C1 segment of cervical spinal cord (tissue), 14 donors: ENCODE data around the gene UGT8.
"Not testable (repeated sequence)": the region's sequence is repeated elsewhere in the genome, so short reads cannot be mapped to it uniquely, and the experiment has no call there.

Experiments used
- DNase-seq, 14 donors: peaks; one replicate each; lab custom pipeline; 2025; lab: John Stamatoyannopoulos, UW

UGT8 gene, protein sequence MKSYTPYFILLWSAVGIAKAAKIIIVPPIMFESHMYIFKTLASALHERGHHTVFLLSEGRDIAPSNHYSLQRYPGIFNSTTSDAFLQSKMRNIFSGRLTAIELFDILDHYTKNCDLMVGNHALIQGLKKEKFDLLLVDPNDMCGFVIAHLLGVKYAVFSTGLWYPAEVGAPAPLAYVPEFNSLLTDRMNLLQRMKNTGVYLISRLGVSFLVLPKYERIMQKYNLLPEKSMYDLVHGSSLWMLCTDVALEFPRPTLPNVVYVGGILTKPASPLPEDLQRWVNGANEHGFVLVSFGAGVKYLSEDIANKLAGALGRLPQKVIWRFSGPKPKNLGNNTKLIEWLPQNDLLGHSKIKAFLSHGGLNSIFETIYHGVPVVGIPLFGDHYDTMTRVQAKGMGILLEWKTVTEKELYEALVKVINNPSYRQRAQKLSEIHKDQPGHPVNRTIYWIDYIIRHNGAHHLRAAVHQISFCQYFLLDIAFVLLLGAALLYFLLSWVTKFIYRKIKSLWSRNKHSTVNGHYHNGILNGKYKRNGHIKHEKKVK

DNA sequence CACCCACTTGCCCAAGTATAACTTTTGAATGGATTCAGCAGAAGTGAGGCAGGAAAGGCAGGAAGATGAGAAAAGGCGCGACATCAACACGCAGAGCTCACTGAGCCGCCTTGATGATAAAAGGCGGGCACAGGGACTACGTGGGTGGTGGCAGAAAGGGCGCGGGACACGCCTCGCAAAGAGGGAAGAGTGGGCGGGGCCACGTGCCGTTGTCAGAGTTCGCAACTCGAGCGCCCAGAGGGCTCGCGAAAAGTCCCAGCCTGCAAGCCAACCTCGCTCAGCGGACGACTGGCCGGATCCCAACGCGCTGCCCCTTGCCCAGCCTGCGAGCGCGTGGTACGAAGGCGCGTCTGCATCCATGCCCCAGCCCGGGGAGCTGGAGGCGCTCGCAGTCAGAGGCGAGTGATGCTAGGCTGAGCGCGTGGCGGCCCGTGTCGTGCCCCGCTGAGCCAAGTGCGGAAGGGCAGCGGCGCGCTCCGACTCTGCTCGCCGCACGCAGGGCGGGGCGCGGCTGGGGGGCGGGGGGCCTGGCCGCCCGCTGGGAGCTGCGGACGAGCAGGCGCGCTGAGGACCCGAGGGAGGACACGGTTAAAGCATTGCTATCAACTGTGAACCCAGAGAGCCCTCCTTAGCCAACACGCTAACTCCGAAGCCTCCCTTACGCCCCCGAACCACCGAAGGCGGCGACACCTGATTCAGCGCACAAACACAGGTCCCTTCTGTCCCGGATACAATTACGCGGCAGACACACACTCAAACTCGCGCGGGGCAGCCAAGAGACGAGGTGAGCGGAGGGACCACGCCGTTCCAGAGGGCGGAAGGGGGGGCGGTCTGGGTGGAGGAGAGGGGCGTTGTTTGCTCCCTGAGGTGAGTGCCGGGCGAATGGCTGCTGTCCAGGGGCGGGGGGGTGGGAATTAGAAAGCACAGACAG, at the start of gene UGT8:
Gene UGT8 (plus strand): TSS at position 617 of the 931 bp plus-strand sequence. CDS start 24,074 bp downstream, outside the sequence.
- DNase-seq: peak in 13 of 14 donors; percentile 15 to 87 (median 63)

DNA sequence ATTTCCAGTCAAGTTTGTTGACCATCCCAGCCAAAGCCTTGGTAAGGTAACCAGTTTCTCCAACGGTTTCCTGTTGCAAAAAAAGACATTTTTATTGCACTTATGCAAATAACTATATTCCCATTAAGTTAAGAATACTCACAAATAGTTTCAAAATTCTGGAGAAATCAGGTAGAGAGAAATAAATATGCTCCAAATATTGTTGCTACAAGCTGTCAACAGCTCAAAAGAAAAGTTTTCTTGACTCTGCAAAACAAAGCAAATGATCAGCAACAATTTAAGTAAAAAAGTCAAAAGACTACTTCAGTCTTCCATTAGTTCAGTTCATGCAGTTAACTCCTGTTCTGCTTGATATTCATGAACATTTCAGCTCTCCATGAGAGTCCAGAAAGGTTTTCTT, 49.0 kb upstream of the UGT8 start:
- no peak for DNase-seq

DNA sequence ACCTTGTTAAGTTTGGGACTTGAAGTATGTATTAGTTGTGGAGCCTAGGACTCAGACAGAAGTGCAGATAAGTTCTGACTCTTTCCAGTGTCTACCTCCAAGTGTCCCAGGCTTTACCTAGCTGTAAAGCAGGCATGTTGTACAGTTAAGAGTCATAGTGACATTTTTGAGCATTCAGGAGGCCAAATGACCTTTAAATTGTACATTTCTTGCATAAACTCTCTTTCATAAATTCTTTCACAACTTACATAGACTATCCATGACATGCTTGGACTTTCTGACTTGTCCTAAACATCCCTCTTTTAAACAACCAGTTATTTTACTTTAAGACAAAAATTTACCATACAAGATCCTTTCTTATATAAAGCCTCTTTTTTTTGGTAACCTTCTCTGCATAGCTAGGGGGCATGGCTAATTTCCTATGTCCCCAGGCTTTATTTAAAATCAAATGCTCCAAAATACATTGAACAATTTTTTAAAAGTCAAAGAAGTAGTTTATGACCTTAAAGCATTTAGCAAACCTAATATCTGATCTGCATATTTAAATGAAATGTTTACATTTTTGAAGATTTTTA, 40.1 kb upstream of the UGT8 start:
- DNase-seq: no peak

DNA sequence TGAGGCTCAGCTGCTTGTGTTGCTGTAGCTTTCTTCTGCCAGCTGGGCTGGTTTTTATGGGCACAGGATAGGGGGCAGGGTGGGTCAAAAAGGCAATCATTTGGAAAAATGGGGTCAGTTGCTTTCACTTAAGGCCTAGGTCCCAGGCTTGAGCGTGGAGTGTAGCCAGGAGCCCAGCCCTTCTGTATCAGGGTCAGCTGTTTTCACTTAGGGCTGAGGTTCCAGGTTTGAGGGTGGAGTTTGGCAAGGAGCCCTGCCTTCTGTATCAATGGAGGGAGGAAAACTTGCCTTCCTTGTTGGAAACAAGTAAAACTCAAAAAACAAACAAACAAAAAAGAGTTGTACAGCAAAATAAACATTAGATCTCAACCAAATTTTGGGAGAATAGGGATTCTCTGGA, 37.0 kb upstream of the UGT8 start:
- no peak for DNase-seq

DNA sequence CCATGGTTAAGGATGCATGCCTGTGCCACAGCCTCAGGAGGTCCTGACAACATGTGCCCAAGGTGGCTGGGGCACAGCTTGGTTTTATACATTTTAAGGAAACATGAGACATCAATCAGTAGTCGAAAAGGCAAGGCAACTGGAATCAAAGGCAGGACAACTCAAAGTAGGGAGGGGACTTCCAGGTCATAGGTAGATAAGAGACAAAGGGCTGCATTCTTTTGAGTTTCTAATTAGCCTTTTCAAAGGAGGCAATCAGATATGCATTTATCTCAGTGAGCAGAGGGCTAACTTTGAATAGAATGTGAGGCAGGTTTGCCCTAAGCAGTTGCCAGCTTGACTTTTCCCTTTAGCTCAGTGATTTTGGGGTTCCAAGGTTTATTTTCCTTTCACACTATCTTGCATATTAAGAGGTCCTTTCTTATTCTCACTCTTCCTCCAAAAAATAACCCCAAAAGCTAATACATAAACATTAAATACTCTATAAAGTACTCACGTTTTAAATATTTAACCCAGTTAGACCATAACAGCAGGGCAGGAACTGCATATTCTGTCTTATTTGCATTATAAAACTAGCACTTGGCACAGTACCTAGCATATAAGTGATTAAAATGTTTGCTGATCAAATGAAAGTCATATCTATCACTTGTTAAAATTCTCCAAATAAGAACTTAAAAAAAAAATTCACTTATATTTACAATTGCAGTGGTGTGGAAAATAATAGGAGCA, 36.3 kb upstream of the UGT8 start:
- no peak for DNase-seq

DNA sequence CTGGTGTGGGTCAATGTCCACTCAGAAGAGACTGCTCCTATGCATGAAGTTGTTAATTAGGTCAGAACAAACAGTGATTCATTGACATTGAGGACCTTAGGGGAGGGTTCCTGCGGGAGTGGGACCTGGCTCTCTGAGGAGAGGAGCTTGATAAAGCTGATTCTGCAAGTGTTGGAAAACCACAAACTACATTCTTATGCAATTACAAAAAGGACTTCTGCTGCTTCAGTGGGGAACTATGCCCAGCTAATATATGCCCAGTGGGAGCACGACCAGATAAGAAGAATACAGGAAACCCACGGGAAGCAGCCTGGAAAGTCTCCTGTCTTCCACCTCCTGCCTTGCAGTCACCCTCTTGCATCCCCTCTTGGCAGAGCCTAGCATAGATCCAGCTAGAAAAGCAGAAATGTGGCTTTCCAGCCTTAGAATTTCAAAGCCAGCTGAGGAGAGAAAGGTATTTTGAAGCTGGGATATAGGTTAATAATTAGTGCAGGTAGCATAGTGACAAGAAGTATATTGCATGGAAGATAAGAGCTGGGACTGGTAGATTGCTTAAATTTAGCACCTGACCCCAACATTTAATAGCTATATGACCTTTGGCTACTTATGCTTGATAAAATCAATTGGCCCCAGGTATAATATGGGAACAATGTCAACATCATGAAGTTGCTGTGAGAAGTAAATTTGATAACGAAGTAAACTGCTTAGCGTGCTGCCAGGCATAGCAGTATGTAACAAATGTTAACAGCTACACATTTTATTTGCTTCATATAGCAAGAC, 34.9 kb upstream of the UGT8 start:
- no peak for DNase-seq

DNA sequence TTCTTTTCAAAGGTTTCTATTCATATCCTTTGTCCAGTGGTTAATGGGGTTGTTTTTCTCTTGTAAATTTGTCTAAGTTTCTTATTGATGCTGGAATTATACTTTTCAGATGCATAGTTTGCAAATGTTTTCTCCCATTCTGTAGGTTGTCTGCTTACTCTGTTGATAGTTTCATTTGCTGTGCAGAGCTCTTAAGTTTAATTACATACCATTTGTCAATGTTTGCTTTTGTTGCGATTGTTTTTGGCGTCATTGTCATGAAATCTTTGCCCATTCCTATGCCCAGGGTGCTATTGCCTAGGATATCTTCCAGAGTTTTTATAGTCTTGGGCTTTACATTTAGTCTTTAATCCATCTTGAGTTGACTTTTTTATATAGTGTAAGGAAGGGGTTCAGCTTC, 21.2 kb upstream of the UGT8 start:
- DNase-seq: no peak

DNA sequence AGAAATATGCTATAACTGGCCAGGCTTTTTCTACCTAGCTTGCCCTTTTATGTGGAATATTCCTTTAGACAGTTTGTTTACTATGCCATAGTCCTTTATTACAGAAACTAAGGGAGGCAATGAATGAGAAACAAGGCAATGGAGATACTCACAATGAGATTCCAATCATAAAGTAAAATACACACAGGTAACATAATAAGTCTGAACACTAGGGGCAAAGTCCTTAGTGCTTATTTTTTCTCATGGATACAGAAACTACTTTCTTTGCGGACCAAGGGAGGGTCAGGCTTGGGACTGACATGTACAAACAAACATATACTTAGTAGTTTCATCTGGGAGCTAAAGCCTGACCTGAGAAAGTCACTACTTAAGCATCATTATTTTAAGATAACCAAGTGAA, 16.0 kb upstream of the UGT8 start:
- DNase-seq: no peak

DNA sequence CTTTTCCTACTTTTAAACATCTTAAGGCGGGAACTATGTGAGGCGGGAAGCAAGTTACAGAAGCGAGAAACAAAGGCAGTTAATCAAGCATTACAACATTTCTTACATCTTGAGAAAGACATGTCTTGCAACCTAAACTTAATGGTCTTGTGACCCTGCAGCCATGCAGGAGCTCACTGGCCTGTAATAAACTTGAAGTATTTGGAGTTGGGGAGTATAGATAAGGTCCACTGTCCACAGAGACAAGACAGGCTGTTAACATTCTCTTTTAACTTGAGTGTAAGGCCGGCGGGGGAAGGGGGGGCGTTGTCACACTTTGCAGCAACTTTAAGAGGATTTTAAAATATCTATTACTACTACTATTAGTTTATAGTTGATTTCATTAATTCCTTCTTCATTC, 10.3 kb upstream of the UGT8 start:
- no peak for DNase-seq

DNA sequence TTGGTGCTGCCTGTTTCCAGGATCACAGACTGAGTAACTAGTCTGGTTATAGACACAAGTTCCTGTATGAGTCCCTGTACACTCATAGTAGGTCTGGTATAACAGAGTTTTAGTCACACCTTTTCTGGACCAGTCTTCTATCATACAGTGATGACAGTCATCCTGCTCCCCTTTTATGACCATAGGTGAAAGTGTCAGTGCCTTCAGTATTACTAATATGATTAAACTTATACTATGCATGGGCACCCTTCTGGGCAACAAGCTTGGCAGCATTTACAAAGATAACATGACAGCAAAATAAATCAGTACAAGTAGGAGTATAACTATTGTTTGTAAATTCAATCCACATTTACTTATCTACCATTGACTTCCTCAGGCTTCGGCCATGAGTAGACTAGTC, 8.2 kb upstream of the UGT8 start:
- not testable (repeated sequence) for DNase-seq

DNA sequence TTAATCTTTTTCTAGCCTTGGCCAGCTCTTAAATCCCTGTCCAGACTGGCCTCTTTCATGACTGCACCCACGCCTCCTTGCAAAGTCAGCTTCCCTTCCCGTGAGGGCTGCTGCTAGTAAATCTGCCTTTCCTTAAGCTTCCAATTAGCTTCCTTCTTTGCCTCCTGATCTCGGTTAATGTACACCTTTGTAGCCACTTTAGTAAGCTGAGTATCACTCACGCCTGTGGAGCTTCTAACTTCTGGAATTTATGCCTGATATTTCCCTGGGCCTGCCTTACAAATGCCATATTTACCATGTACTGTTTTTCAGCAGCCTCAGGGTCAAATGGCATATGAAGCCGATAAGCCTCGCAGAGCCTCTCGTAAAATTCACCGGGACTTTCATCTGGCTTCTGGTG, 5.1 kb upstream of the UGT8 start:
- DNase-seq: no peak

DNA sequence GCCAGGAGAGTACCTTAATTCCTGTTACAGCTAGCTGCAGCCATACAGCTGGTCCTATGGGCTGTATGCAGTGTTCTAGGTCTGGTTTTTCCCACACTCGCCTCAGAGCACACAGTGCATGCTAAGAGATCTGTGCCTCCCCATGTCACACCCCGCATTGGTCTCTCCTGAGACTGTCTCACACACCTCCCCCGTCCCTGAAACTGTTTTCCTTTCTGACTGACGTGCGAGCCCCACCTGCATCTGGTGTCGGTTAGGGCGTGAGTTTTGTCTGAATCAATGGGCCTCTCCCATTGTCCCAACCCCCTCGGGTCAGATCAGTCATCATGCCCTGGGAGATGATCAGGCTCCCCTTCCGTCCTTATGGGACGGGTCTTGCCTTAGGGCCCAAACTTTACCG, 3.4 kb upstream of the UGT8 start:
- no peak for DNase-seq

DNA sequence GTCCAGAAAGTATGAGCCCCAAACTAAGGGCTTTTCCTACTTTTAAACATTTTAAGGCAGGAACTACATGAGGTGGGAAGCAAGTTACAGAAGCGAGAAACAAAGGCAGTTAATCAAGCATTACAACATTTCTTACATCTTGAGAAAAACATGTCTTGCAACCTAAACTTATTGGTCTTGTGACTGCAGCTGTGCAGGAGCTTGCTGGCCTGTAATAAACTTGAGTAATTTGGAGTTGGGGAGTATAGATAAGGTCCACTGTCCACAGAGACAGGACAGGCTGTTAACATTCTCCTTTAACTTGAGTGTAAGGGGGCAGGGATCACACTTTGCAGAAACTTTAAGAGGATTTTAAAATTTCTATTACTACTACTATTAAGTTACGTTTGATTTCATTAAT, 2.7 kb upstream of the UGT8 start:
- DNase-seq: no peak

DNA sequence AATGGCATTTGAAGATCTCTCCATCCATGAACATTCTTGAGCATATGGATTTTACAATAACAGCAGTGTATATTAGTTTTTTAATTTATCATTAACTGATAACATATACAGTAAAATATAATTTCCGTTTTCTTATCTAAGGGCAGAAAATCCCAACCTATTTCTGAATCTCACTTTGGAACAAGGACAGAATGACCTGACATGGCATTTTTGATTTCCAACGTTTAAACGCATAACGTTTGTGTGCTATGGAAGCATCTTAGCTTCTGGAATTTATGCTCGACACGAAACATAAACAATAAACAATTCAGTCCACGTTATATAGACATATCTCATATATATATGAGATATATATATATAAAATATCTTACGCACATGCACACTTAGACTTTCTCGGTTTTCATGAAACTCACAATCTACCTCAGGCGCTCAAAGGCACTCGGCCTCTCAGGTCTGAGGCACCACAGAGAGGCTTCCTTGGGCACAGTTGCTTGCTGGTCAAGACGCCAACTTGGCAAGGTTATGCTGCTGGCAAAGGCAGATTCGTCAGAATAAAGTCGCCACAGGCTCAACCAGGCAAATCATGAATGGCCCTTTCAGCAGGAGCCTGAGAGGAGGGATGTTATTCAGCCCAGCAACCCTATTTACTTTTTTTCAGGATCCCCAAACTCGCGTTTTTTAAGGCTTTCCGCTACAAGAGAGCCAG, 1.0 kb upstream of the UGT8 start:
- peak in 9 of 14 donors; percentile 49 to 73 (median 63) for DNase-seq

DNA sequence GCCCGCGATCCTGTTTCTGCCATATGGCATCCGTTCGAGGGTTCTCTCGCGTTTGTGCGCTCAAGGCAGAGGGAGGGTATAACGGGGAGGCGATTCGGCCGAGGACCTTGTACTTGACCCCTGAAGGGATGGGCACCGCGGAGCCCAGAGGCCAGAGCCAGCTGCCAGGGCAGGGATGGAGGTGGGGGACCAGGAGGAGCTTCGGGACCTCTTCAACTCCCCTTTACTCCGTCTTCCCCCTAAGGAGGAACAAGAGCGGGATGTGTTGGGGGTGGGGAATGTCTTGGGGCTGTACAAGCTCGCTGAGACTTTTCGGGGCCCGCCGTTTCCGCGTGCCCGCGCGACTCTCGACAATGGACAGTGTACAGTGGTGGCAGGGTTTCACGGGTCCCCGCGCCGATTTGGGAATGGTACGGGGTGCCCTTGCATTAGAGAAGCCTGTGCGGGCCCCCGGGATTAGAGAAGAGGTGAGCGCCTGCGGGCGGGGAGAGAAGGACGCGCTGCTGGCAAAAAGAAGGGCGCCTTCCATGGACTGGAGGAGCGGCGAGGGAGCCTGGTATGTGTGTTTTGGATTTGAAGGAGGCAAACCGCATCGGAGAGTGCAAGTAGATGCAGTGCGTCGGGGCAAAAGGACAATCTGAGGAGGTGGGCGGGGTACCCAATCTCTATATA, 760 bp downstream of the UGT8 start:
- peak in 6 of 14 donors; percentile 41 to 58 (median 47) for DNase-seq

DNA sequence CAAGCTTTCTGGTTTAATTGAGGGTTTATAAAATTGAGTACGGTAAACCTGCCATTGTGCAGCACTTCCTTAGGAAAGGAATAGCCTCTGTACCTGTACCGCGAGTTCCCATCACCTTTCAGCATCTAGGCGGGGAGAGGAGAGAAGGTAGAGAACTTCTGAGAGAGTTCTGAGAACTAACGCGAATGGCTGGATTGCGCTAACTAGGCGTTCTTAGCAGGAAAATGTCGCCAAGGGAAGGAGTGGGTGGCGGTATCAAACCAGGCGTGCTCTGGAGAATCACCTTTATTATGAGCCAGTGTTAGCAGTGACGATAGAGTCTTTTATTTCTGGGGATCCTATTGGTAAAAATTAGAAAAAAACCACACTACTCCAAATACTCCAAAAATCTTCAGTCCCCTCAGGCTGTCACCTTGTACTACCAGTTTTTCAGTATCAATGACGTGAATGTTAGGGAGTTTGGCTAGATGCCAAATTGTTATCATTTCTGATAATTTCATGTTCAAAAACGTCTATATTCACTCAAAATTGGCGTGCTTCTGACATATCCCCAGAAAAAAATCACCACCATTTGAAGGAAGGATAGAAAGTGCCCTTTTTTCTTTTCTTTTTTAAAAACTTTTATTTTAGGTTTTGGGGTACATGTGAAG, 1.4 kb downstream of the UGT8 start:
- DNase-seq: no peak

DNA sequence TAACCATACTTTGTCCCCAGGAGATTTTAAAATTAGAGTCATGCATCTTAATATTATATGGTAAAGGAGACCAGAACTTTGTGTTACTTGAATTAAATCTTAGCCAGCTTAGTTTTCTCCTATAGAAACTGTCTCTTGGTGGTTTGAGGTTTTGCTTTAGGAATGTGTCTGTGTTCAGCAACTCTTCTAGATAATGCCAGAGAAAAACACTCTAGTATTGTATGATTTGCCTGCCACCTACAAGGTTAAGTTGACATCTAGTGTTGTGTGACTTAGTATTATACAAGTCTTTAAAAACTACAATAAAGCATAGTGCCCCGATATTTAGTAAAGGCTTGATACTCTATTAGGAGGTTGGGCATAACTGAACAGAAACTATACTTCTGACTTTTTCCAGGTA, 2.1 kb downstream of the UGT8 start:
- DNase-seq: no peak

DNA sequence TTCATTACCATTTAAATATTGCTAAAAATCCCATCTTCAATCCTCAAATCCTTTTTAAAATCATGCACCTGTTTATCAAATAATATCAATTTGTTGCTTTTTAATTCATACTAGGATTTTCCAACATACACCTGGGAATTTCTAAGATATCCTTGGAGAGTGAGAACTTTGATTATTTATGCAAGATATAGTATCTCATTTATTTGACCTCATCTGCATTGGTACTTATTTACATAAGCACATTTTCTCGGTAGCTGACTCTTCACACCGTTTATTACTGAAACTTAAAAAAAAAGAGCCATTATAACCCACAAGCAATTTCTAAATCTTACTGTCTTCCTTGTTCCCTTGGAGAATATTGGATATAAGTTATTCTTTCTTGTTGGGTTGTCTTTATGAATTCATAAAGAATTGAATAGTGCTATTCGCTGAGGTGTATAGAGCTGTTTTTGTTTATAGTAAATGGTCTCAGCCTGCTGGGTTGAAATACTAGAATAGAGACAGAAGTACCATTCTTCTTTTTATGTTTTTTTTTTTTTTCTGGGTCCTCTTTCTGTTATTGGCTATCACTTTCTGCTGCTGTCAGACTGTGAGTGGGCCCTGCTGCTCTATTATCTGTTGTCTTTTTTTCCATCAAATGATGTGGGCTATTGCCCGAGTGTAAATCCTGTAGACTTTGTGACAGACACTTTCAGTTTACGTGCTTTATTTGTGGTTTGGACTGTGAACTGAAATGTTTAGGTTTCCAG, 2.9 kb downstream of the UGT8 start:
- DNase-seq: peak in 1 of 14 donors; percentile 19
